SH-SY5Y (cell line): Measurements from ENCODE around the gene GH1.

ENCODE experiments used
- GATA2 ChIP-seq: IDR thresholded peaks from 2 replicates; pipeline ENCODE4 v1.6.1; 2011; ENCODE audit warnings: mild to moderate bottlenecking, low read depth, low read length
- GATA3 ChIP-seq: IDR thresholded peaks from 2 replicates; pipeline ENCODE4 v1.6.1; 2011; ENCODE audit warnings: low read depth, mild to moderate bottlenecking, low read length, moderate library complexity

GRCh38 chr17:63925615-63926014 is 7.0 kb upstream of the GH1 start:
- TF ChIP-seq GATA3 (no peak), GATA2 (no peak)
